Measurements from ENCODE around the gene CNTNAP2. TPM values are rescaled to one million over a fixed set of nuclear protein-coding genes. Genes with fewer than 3 reads are reported as not detected.

CNTNAP2 gene
- total and polyA plus RNA-seq, 9 of the 15 experiments (the other 6 are each of a cell fraction or from before 2014, with no cell fraction given), result 0.04 to 0.62 (median 0.09) TPM; not detected in 4

DNA sequence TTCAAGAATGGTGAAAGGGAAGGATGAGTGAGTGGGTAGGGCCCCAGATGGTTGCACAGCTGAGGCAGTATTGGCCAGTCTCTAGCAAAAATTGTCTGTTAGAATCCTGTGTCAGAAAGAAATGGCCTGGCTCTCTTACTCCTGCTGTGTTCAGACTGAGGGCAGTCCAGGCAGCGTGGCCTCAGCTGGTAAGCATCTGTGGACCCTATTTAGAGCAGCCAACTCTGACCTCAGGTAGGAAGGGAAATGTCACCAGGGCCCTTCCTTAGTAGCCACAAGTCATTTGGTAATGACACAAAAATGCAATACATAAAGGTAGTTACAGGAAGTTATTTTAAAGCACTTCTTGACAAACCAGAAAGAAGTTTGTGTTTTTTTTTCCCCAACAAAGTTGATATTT, 1194.7 kb downstream of the CNTNAP2 start:
- no peak overlapping the region for H3K9ac ChIP-seq (ENCODE audit: insufficient read depth in 1 of 2, low read depth in 2 of 2, low read length in 2 of 2)
- in situ Hi-C loops (cut with MboI) (no loop called here), intact Hi-C loops (cut with micrococcal nuclease) (no loop called here)
- BruUV-seq (replicated peaks), result no TSS peak
- ATAC-seq, result no peak
- no peaks in the 10 kb centered on the region for H4K20me1 ChIP-seq (replicated peaks; ENCODE audit: control insufficient read depth, insufficient read depth, low read length)
- FAIRE-seq, result no peak
- TF ChIP-seq HDAC6 (IDR thresholded peaks at IDR 0.05; ENCODE audit: low read depth, low read length), result no peak
- TF ChIP-seq, protein P1, sequence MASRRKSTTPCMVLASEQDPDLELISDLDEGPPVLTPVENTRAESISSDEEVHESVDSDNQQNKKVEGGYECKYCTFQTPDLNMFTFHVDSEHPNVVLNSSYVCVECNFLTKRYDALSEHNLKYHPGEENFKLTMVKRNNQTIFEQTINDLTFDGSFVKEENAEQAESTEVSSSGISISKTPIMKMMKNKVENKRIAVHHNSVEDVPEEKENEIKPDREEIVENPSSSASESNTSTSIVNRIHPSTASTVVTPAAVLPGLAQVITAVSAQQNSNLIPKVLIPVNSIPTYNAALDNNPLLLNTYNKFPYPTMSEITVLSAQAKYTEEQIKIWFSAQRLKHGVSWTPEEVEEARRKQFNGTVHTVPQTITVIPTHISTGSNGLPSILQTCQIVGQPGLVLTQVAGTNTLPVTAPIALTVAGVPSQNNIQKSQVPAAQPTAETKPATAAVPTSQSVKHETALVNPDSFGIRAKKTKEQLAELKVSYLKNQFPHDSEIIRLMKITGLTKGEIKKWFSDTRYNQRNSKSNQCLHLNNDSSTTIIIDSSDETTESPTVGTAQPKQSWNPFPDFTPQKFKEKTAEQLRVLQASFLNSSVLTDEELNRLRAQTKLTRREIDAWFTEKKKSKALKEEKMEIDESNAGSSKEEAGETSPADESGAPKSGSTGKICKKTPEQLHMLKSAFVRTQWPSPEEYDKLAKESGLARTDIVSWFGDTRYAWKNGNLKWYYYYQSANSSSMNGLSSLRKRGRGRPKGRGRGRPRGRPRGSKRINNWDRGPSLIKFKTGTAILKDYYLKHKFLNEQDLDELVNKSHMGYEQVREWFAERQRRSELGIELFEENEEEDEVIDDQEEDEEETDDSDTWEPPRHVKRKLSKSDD (conservative IDR thresholded peaks at IDR 0.05; ENCODE audit: low read length), result no peak
- TF ChIP-seq, protein P2, sequence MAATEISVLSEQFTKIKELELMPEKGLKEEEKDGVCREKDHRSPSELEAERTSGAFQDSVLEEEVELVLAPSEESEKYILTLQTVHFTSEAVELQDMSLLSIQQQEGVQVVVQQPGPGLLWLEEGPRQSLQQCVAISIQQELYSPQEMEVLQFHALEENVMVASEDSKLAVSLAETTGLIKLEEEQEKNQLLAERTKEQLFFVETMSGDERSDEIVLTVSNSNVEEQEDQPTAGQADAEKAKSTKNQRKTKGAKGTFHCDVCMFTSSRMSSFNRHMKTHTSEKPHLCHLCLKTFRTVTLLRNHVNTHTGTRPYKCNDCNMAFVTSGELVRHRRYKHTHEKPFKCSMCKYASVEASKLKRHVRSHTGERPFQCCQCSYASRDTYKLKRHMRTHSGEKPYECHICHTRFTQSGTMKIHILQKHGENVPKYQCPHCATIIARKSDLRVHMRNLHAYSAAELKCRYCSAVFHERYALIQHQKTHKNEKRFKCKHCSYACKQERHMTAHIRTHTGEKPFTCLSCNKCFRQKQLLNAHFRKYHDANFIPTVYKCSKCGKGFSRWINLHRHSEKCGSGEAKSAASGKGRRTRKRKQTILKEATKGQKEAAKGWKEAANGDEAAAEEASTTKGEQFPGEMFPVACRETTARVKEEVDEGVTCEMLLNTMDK (IDR thresholded peaks at IDR 0.05; ENCODE audit: borderline replicate concordance, insufficient read depth, low read depth, low read length, poor library complexity, severe bottlenecking), result no peak
- H3K27me3 ChIP-seq (ENCODE audit: control insufficient read depth in 2 of 2, insufficient read depth in 2 of 2, low read length in 2 of 2), result no peaks in the 10 kb centered on the region
- no peaks in the 10 kb centered on the region for H3K79me2 ChIP-seq (ENCODE audit: control insufficient read depth, insufficient read depth, low read length)
- H3K9me3 ChIP-seq (replicated peaks; ENCODE audit: control insufficient read depth, insufficient read depth, low read depth, low read length), result no peaks in the 10 kb centered on the region
- no peaks in the 10 kb centered on the region for H3K9me1 ChIP-seq (ENCODE audit: control insufficient read depth, insufficient read depth, low read length)
- ChIA-PET CTCF (ENCODE audit: low intra/inter-chr PET ratio) (no interaction called here), POLR2A (no interaction called here)
- H3K27ac ChIP-seq (ENCODE audit: extremely low read depth, low read depth, low read length), result no peak overlapping the region
- H2AFZ ChIP-seq (ENCODE audit: low read depth, low read length), result no peak overlapping the region
- no peak overlapping the region for H3K4me2 ChIP-seq (ENCODE audit: insufficient read depth, low read length)
- 6% methylated on average over 1 of the region's 1 CpG for WGBS (ENCODE audit: insufficient coverage, low coverage, missing lambda C conversion rate)
- no peaks in the 10 kb centered on the region for H3K36me3 ChIP-seq (ENCODE audit: control insufficient read depth, insufficient read depth, low read length)
- no peaks in the 10 kb centered on the region for H3K4me1 ChIP-seq (replicated peaks in 1 of 2; ENCODE audit: control insufficient read depth in 2 of 2, insufficient read depth in 2 of 2, low read length in 2 of 2)
- no peak for DNase-seq (ENCODE audit: extremely low read depth in 1 of 4, low spot score in 3 of 4)
- H3K4me3 ChIP-seq, result no peak overlapping the region
